Spleen (tissue), 7 donors: ENCODE results near the gene TBL1X.

Experiments
- CTCF ChIP-seq, 11 experiments: fragments of 200-600 bp in 7 of 11; fragments of 450-650 bp in 4 of 11; sonication (generic) in 4 of 11; IDR thresholded peaks in 8 of 11; conservative IDR thresholded peaks in 3 of 11; 1 replicate in 7 of 11; 2 replicates in 4 of 11; pipeline versions ENCODE4 v1.4.0 to v1.8.0; 2016 to 2021; ENCODE audit warnings: antibody characterized with exemption in 11 of 11, inconsistent platforms in 4 of 11, mild to moderate bottlenecking in 1 of 11
- POLR2A ChIP-seq, 3 donors: fragments of 450-650 bp; IDR thresholded peaks; one replicate each; pipeline ENCODE4 v1.5.1; 2017; ENCODE audit warnings: antibody characterized with exemption in 3 of 3, mild to moderate bottlenecking in 1 of 3
- POLR2AphosphoS5 ChIP-seq, 3 donors: sonication (generic); formaldehyde crosslinking; IDR thresholded peaks; one replicate each; pipeline ENCODE4 v1.5.1; 2017; ENCODE audit warnings: antibody characterized with exemption in 3 of 3
- donor health status: DM: no; HTN: no; CAD: no; lungs with moderate emphysema.
- donor health status: DM: no; HTN: no; CAD: no.
- donor health status: DM: no; HTN: no; CAD: no.

DNA sequence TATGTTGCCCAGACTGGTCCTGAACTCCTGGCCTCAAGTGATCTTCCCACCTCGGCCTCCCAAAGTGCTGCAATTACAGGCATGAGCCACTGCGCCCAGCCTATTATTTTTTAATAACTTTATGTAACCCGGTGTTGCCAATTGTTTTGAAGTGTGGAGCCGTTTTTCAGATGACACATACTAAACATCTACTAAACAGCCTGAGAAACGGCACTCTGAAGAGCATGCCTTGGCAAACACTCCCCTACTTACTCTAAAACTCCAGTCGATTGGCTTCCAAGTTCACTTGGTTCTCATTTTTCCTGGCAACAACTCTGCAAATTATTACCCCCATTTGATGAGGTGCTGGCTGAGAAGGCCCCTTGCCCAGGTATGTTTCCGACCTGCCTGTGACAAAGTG is 169.7 kb downstream of the TBL1X start:
- no peak for TF ChIP-seq CTCF (IDR thresholded peaks at IDR 0.05 in 8 of 11, conservative IDR thresholded peaks at IDR 0.05 in 3 of 11)
- no peak for TF ChIP-seq POLR2AphosphoS5 (IDR thresholded peaks at IDR 0.05)
- no peak for TF ChIP-seq POLR2A (IDR thresholded peaks at IDR 0.05)
